K562 (cell line): ENCODE measurements around the gene SLC16A12. TPM values are rescaled to one million over a fixed set of nuclear protein-coding genes. Genes with fewer than 3 reads are reported as not detected.
"Not testable (repeated sequence)": the region's sequence is repeated elsewhere in the genome, so short reads cannot be mapped to it uniquely, and the experiment has no call there.

Source experiments
- ATAC-seq: fragments of 200-7000 bp; cut with Tn5 transposase; 3 replicates; pipeline ENCODE4 v1.9.1; 2020; ENCODE audit warnings: moderate library complexity
- BruUV-seq: library from RNA; stranded (reverse); fragments of 400-500 nt; replicated peaks from 2 replicates; lab custom pipeline; 2021; lab: Mats Ljungman, UMichigan
- CTCF ChIA-PET: fragments of 300-600 bp; formaldehyde crosslinking; extraction: SDS; loops from one replicate; lab custom pipeline; 2021; ENCODE audit warnings: low intra/inter-chr PET ratio; lab: Yijun Ruan, JAX
- POLR2A ChIA-PET: fragments of 300-600, 350-650 bp; sonication (Branson Sonifier 250); formaldehyde crosslinking; extraction: SDS; loops from one replicate; lab custom pipeline; 2021; ENCODE audit warnings: antibody characterized with exemption, inconsistent platforms; lab: Yijun Ruan, JAX
- DNase-seq, 4 experiments: peaks; one replicate each; pipeline versions ENCODE4 v3.0.0 to v3.0.0-alpha.2; 2011 to 2018; ENCODE audit warnings: low spot score in 3 of 4, mixed read lengths in 3 of 4; ENCODE audit errors: extremely low read depth in 1 of 4
- FAIRE-seq: peaks from 2 replicates; lab custom pipeline; 2011; peaks lifted over from hg19 to GRCh38; lab: Jason Lieb, UNC
- H2AFZ ChIP-seq: 2 replicates; pipeline ENCODE4 v1.6.0; 2011; ENCODE audit warnings: low read depth, low read length, control low read depth, inconsistent platforms
- H3K27ac ChIP-seq: fragments of 200-600 bp; 3 replicates; pipeline ENCODE4 v1.8.0; 2011; ENCODE audit warnings: low read depth, mild to moderate bottlenecking, control low read depth, inconsistent platforms, low read length, moderate library complexity, mixed read lengths; ENCODE audit errors: extremely low read depth
- H3K27me3 ChIP-seq, 2 experiments: fragments of 300-600 bp in 1 of 2; 2 replicates in 1 of 2; 3 replicates in 1 of 2; pipeline versions ENCODE4 v1.6.0 to v1.8.0; 2011; ENCODE audit warnings: inconsistent platforms in 2 of 2, low read length in 2 of 2, mild to moderate bottlenecking in 1 of 2, mixed read lengths in 1 of 2, moderate library complexity in 1 of 2; ENCODE audit not compliant: control insufficient read depth in 2 of 2, insufficient read depth in 2 of 2
- H3K36me3 ChIP-seq: fragments of 300-600 bp; 3 replicates; pipeline ENCODE4 v1.8.0; 2011; ENCODE audit warnings: mild to moderate bottlenecking, low read length, inconsistent platforms; ENCODE audit not compliant: control insufficient read depth, insufficient read depth
- H3K4me1 ChIP-seq, 2 experiments: fragments of 200-600 bp in 1 of 2; replicated peaks in 1 of 2; 2 replicates in 1 of 2; 3 replicates in 1 of 2; pipeline versions ENCODE4 v1.5.1 to v1.8.0; 2011; ENCODE audit warnings: inconsistent platforms in 2 of 2, low read length in 2 of 2, mild to moderate bottlenecking in 1 of 2, mixed read lengths in 1 of 2, moderate library complexity in 1 of 2; ENCODE audit not compliant: control insufficient read depth in 2 of 2, insufficient read depth in 2 of 2
- H3K4me2 ChIP-seq: 2 replicates; pipeline ENCODE4 v1.6.1; 2011; ENCODE audit warnings: low read length, control low read depth, inconsistent platforms, mixed read lengths; ENCODE audit not compliant: insufficient read depth
- H3K4me3 ChIP-seq: fragments of 200-600 bp; sonication (generic), shearing (Covaris generic); 2 replicates; pipeline ENCODE4 v1.5.1; 2016; ENCODE audit warnings: control low read depth, inconsistent platforms
- H3K79me2 ChIP-seq: fragments of 200-600 bp; 3 replicates; pipeline ENCODE4 v1.8.0; 2011; ENCODE audit warnings: low read length, inconsistent platforms; ENCODE audit not compliant: control insufficient read depth, insufficient read depth
- H3K9ac ChIP-seq, 2 experiments: 2 replicates each; pipeline versions ENCODE4 v1.6.0 to v1.6.1; 2011; ENCODE audit warnings: low read depth in 2 of 2, low read length in 2 of 2, control low read depth in 1 of 2, inconsistent platforms in 1 of 2, mild to moderate bottlenecking in 1 of 2, mixed read lengths in 1 of 2; ENCODE audit not compliant: insufficient read depth in 1 of 2
- H3K9me1 ChIP-seq: one replicate; pipeline ENCODE4 v1.6.0; 2011; ENCODE audit warnings: inconsistent platforms, mild to moderate bottlenecking, low read length, moderate library complexity; ENCODE audit not compliant: control insufficient read depth, insufficient read depth
- H3K9me3 ChIP-seq: replicated peaks from 2 replicates; pipeline ENCODE4 v1.5.1; 2011; ENCODE audit warnings: low read depth, low read length, inconsistent platforms; ENCODE audit not compliant: control insufficient read depth, insufficient read depth
- H4K20me1 ChIP-seq: replicated peaks from 2 replicates; pipeline ENCODE4 v1.6.1; 2011; ENCODE audit warnings: low read length, inconsistent platforms, mixed read lengths; ENCODE audit not compliant: control insufficient read depth, insufficient read depth
- FOXK1 ChIP-seq: sonication (generic); formaldehyde crosslinking; IDR thresholded peaks from 2 replicates; pipeline ENCODE4 v1.8.0; 2022; ENCODE audit warnings: missing genetic modification reagents, mild to moderate bottlenecking, borderline replicate concordance
- GATAD2B ChIP-seq: fragments of 450-650 bp; IDR thresholded peaks from 2 replicates; pipeline ENCODE4 v1.6.1; 2017; ENCODE audit warnings: mild to moderate bottlenecking, borderline replicate concordance
- HDAC1 ChIP-seq, 2 experiments: fragments of 450-650 bp; IDR thresholded peaks; 2 replicates each; pipeline ENCODE4 v1.6.1; 2016 to 2017; ENCODE audit warnings: inconsistent platforms in 1 of 2, mild to moderate bottlenecking in 1 of 2, moderate library complexity in 1 of 2
- NFRKB ChIP-seq: fragments of 450-650 bp; IDR thresholded peaks from 2 replicates; pipeline ENCODE4 v1.6.1; 2016; ENCODE audit warnings: low read depth
- SIN3B ChIP-seq: fragments of 450-650 bp; IDR thresholded peaks from 2 replicates; pipeline ENCODE4 v1.6.1; 2017; ENCODE audit warnings: low read depth, mild to moderate bottlenecking, moderate library complexity
- ZNF263 ChIP-seq: sonication (generic); formaldehyde crosslinking; IDR thresholded peaks from 2 replicates; pipeline ENCODE4 v1.8.0; 2022; ENCODE audit warnings: mild to moderate bottlenecking, missing genetic modification reagents, borderline replicate concordance
- ZNF507 ChIP-seq: conservative IDR thresholded peaks from 2 replicates; pipeline ENCODE4 v1.6.1; 2017; ENCODE audit warnings: missing genetic modification characterization, missing compliant biosample characterization
- WGBS: fragments of 100-300 bp; shearing (Covaris generic); methylation state at CpG from one replicate; pipeline ENCODE4 v1.1.6; 2016; ENCODE audit warnings: low coverage, mixed read lengths; ENCODE audit not compliant: insufficient coverage; ENCODE audit errors: missing lambda C conversion rate; 5-methylcytosine and 5-hydroxymethylcytosine counted together
- in situ Hi-C: fragments of 300-500 bp; cut with MboI; formaldehyde crosslinking; loops from 4 replicates; pipeline ENCODE4 v1.15.0; 2018; ENCODE audit warnings: inconsistent platforms, mixed read lengths
- intact Hi-C: fragments of 100-400 bp; cut with micrococcal nuclease; formaldehyde crosslinking; loops from 2 replicates; pipeline ENCODE4 v1.14.2; 2022
- polyA plus RNA-seq, 8 experiments: library from polyadenylated mRNA; depleted of rRNA in 4 of 8; stranded (reverse) in 5 of 8; unstranded in 3 of 8; fragments of >200 nt; fragmentation: Nextera tagmentation in 2 of 8; fragmentation: Illumina TruSeq in 1 of 8; extraction: Ambion mirVana in 2 of 8; extraction: Trizol in 1 of 8; gene quantifications; 2 replicates each; pipeline versions ENCODE4 v1.2.1 to v1.2.3, GENCODE V29; 2011 to 2014; ENCODE audit warnings: inconsistent platforms in 1 of 8, missing spikeins in 1 of 8
- total RNA-seq, 7 experiments: library from RNA; depleted of rRNA in 6 of 7; stranded (reverse); fragments of >200 nt in 6 of 7; fragmentation: Illumina TruSeq in 2 of 7; extraction: Trizol in 2 of 7; gene quantifications; 2 replicates each; pipeline versions ENCODE4 v1.2.1 to v1.2.3, GENCODE V29; 2011 to 2021; ENCODE audit warnings: low replicate concordance in 1 of 7
- TF ChIP-seq, protein P1 (sequence below): fragments of 200-400 bp; formaldehyde crosslinking; IDR thresholded peaks from 2 replicates; pipeline ENCODE4 v1.6.1; 2017; ENCODE audit warnings: mild to moderate bottlenecking, low read depth, low read length, moderate library complexity
- TF ChIP-seq, protein P2 (sequence below): fragments of 250-450 bp; sonication (Bioruptor Pico); IDR thresholded peaks from 2 replicates; pipeline ENCODE4 v1.8.0; 2021; ENCODE audit warnings: moderate library complexity, mild to moderate bottlenecking, inconsistent platforms

The SLC16A12 gene
- total and polyA plus RNA-seq, 9 of the 15 experiments (the other 6 are each of a cell fraction or from before 2014, with no cell fraction given): not detected

DNA sequence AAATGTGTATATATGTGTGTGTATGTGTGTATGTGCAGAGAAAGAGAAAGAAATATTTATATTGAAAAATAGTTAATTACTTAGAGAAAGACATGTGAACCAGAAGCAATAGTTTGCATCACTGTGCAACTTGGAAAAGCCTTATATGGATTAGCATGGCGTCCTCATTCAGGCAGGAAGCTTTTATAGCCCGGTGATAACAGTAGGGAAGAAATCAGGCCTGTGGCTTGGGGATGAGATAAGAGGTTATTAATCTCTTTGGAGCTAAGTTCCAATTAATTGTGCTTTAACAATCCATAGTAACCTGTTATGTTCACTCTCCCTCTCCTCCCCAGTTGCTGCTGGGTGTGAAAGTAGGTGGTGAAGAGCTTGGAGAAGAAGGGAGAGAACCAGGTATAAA lies 84.5 kb downstream of the SLC16A12 start (continued):
- TF ChIP-seq, protein P1, sequence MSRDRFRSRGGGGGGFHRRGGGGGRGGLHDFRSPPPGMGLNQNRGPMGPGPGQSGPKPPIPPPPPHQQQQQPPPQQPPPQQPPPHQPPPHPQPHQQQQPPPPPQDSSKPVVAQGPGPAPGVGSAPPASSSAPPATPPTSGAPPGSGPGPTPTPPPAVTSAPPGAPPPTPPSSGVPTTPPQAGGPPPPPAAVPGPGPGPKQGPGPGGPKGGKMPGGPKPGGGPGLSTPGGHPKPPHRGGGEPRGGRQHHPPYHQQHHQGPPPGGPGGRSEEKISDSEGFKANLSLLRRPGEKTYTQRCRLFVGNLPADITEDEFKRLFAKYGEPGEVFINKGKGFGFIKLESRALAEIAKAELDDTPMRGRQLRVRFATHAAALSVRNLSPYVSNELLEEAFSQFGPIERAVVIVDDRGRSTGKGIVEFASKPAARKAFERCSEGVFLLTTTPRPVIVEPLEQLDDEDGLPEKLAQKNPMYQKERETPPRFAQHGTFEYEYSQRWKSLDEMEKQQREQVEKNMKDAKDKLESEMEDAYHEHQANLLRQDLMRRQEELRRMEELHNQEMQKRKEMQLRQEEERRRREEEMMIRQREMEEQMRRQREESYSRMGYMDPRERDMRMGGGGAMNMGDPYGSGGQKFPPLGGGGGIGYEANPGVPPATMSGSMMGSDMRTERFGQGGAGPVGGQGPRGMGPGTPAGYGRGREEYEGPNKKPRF: no peak
- no peak for TF ChIP-seq NFRKB
- no peak for TF ChIP-seq FOXK1 (CRISPR knock-in tag)
- TF ChIP-seq HDAC1 (IDR thresholded peaks at IDR 0.05): no peak
- TF ChIP-seq ZNF263 (CRISPR knock-in tag): no peak
- TF ChIP-seq, protein P2, sequence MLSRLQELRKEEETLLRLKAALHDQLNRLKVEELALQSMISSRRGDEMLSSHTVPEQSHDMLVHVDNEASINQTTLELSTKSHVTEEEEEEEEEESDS (CRISPR knock-in tag): no peak
- no peak for TF ChIP-seq SIN3B
- TF ChIP-seq GATAD2B: no peak
- TF ChIP-seq ZNF507: no peak

DNA sequence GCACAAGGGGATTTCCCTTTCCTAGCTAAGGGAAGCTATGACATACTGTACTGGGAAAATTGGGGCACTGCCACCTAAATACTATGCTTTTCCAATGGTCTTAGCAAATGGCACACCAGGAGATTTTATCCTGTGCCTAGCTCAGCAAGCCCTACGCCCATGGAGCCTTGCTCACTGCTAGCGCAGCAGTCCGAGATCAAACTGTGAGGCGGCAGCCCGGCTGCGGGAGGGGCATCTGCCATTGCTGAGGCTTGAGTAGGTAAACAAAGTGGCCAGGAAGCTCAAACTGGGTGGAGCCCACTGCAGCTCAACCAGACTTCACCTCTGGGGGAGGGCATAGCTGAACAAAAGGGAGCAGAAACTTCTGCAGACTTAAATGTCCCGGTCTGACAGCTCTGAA lies 90.6 kb downstream of the SLC16A12 start:
- H3K27ac ChIP-seq, H3K9me3 ChIP-seq, H3K9ac ChIP-seq, POLR2A ChIA-PET, H3K79me2 ChIP-seq, intact Hi-C loops, H3K4me1 ChIP-seq, H3K9me1 ChIP-seq, FAIRE-seq, H3K27me3 ChIP-seq, H4K20me1 ChIP-seq, DNase-seq, BruUV-seq, ATAC-seq, H3K4me3 ChIP-seq, CTCF ChIA-PET, H3K4me2 ChIP-seq, H2AFZ ChIP-seq, H3K36me3 ChIP-seq: not testable (repeated sequence)
- WGBS: 5% methylated on average over 6 of the region's 7 CpGs
- in situ Hi-C loops: loop anchor here (25.0 kb wide), 1 partner anchor 1417 kb away; the partner anchor contains the start of genes HTR7 and RPP30
